Liver (tissue), 9 donors: ENCODE data around the gene COL26A1. TPM values are rescaled to one million over a fixed set of nuclear protein-coding genes. Genes with fewer than 3 reads are reported as not detected.

Experiments used
- DNase-seq: peaks from one replicate; pipeline ENCODE4 v3.0.0-alpha.2; 2017; ENCODE audit warnings: low spot score
- H3K27ac ChIP-seq, 2 donors: one replicate each; pipeline ENCODE4 v1.7.0; 2013; ENCODE audit warnings: inconsistent platforms in 2 of 2, low read length in 2 of 2, control low read depth in 1 of 2, low read depth in 1 of 2, mild to moderate bottlenecking in 1 of 2
- H3K27me3 ChIP-seq, 4 donors: one replicate each; pipeline versions ENCODE4 v1.6.1 to v1.7.0; 2013; ENCODE audit warnings: low read length in 3 of 4, inconsistent platforms in 1 of 4, mild to moderate bottlenecking in 1 of 4, moderate library complexity in 1 of 4; ENCODE audit not compliant: control insufficient read depth in 4 of 4, insufficient read depth in 4 of 4
- H3K36me3 ChIP-seq, 4 donors: one replicate each; pipeline versions ENCODE4 v1.6.1 to v1.7.0; 2013; ENCODE audit warnings: low read length in 3 of 4, mild to moderate bottlenecking in 3 of 4, low read depth in 1 of 4, moderate library complexity in 1 of 4; ENCODE audit not compliant: control insufficient read depth in 4 of 4, insufficient read depth in 3 of 4
- H3K4me1 ChIP-seq, 4 donors: one replicate each; pipeline versions ENCODE4 v1.6.1 to v1.7.0; 2013; ENCODE audit warnings: low read length in 3 of 4, mild to moderate bottlenecking in 3 of 4, moderate library complexity in 1 of 4; ENCODE audit not compliant: control insufficient read depth in 4 of 4, insufficient read depth in 4 of 4
- H3K4me3 ChIP-seq, 3 donors: one replicate each; pipeline versions ENCODE4 v1.6.1 to v1.7.0; 2013; ENCODE audit warnings: low read length in 3 of 3, control low read depth in 1 of 3, low read depth in 1 of 3, mild to moderate bottlenecking in 1 of 3
- H3K9ac ChIP-seq, 2 donors: one replicate each; pipeline ENCODE4 v1.7.0; 2013; ENCODE audit warnings: low read length in 2 of 2, mild to moderate bottlenecking in 2 of 2, moderate library complexity in 2 of 2, control low read depth in 1 of 2, low read depth in 1 of 2
- H3K9me3 ChIP-seq, 4 donors: one replicate each; pipeline versions ENCODE4 v1.6.1 to v1.7.0; 2013; ENCODE audit warnings: low read length in 3 of 4; ENCODE audit not compliant: control insufficient read depth in 4 of 4
- ATF3 ChIP-seq: IDR thresholded peaks from 2 replicates; pipeline ENCODE4 v1.6.1; 2016; ENCODE audit warnings: antibody characterized with exemption
- CTCF ChIP-seq: fragments of 150-350 bp; IDR thresholded peaks from 2 replicates; pipeline ENCODE4 v1.5.1; 2017; ENCODE audit warnings: improper control_type of control experiment, low read depth, low read length; ENCODE audit not compliant: missing input control
- EGR1 ChIP-seq, 2 donors: IDR thresholded peaks; 2 replicates each; pipeline ENCODE4 v1.6.1; 2016 to 2018; ENCODE audit warnings: antibody characterized with exemption in 2 of 2, low read depth in 2 of 2
- FOXA1 ChIP-seq: IDR thresholded peaks from 2 replicates; pipeline ENCODE4 v1.6.1; 2016; ENCODE audit warnings: antibody characterized with exemption
- GABPA ChIP-seq, 2 donors: IDR thresholded peaks in 1 of 2; conservative IDR thresholded peaks in 1 of 2; 2 replicates each; pipeline ENCODE4 v1.6.1; 2016; ENCODE audit warnings: antibody characterized with exemption in 2 of 2, mild to moderate bottlenecking in 1 of 2, moderate library complexity in 1 of 2
- HNF4A ChIP-seq, 2 donors: conservative IDR thresholded peaks; 2 replicates each; pipeline ENCODE4 v1.6.1; 2016; ENCODE audit warnings: antibody characterized with exemption in 2 of 2, mild to moderate bottlenecking in 2 of 2
- HNF4G ChIP-seq: IDR thresholded peaks from 2 replicates; pipeline ENCODE4 v1.6.1; 2016; ENCODE audit warnings: antibody characterized with exemption
- JUND ChIP-seq, 2 donors: IDR thresholded peaks; 2 replicates each; pipeline ENCODE4 v1.6.1; 2016; ENCODE audit warnings: antibody characterized with exemption in 2 of 2
- NR2F2 ChIP-seq: IDR thresholded peaks from 2 replicates; pipeline ENCODE4 v1.6.1; 2016; ENCODE audit warnings: antibody characterized with exemption
- RAD21 ChIP-seq, 2 donors: IDR thresholded peaks; 2 replicates each; pipeline ENCODE4 v1.6.1; 2016; ENCODE audit warnings: antibody characterized with exemption in 2 of 2, mild to moderate bottlenecking in 2 of 2
- RXRA ChIP-seq, 2 donors: IDR thresholded peaks; 2 replicates each; pipeline ENCODE4 v1.6.1; 2017 to 2018; ENCODE audit warnings: antibody characterized with exemption in 2 of 2, mild to moderate bottlenecking in 1 of 2
- SP1 ChIP-seq: IDR thresholded peaks from 2 replicates; pipeline ENCODE4 v1.6.1; 2018; ENCODE audit warnings: antibody characterized with exemption, mild to moderate bottlenecking
- TAF1 ChIP-seq: conservative IDR thresholded peaks from 2 replicates; pipeline ENCODE4 v1.6.1; 2016; ENCODE audit warnings: antibody characterized with exemption, mild to moderate bottlenecking
- YY1 ChIP-seq: IDR thresholded peaks from 2 replicates; pipeline ENCODE4 v1.6.1; 2016; ENCODE audit warnings: antibody characterized with exemption, mild to moderate bottlenecking
- WGBS: extraction: QIAGEN DNeasy Blood & Tissue Kit; methylation state at CpG from one replicate; pipeline ENCODE4 v1.1.7; 2013; 5-methylcytosine and 5-hydroxymethylcytosine counted together
- polyA plus RNA-seq, 2 donors: library from polyadenylated mRNA; stranded (reverse) in 1 of 2; unstranded in 1 of 2; fragments of 200-250 nt in 1 of 2; fragments of >200 nt in 1 of 2; fragmentation: Nextera tagmentation in 1 of 2; extraction: Ambion mirVana in 1 of 2; gene quantifications; one replicate each; pipeline versions ENCODE4 v1.2.1 to v1.2.3, GENCODE V29; 2013 to 2015
- total RNA-seq, 2 donors: library from RNA; depleted of rRNA; stranded (reverse); fragments of >200 nt; gene quantifications; one replicate each; pipeline ENCODE4 v1.2.3, GENCODE V29; 2014
- TF ChIP-seq, protein P1 (sequence below): IDR thresholded peaks from 2 replicates; pipeline ENCODE4 v1.6.1; 2016; ENCODE audit warnings: antibody characterized with exemption, mild to moderate bottlenecking
- TF ChIP-seq, protein P2 (sequence below): IDR thresholded peaks from 2 replicates; pipeline ENCODE4 v1.6.1; 2016; ENCODE audit warnings: antibody characterized with exemption
- donor health status: healthy.
- donor health status: healthy.
- donor health status: healthy.
- donor health status: healthy.
- donor health status: healthy.

The COL26A1 gene
- total and polyA plus RNA-seq, 4 donors, result 0.76 to 1.8 (median 0.96) TPM

DNA sequence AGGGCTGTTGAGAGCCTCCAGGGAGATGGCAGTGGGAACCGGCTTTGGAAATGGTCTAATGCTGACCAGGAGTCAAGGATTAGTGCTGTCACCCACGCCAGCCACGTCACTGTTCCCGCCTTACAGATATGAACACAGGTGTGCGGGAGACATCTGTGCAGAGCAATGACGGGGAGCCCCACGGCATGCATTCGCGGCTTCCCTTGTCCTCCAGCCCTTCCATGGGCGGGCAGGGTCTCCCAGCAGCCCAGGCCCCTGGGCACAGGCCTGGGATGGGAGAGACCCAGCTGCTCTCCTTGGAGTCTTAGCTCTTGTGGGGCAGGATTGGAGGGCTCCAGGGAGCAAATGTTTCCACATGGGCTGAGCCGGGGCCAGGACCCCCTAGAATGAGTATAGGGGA, 172.2 kb downstream of the COL26A1 start (continued):
- TF ChIP-seq EGR1 (IDR thresholded peaks at IDR 0.05; ENCODE audit: low read depth in 2 of 2) (no peak), GABPA (IDR thresholded peaks at IDR 0.05 in 1 of 2, conservative IDR thresholded peaks at IDR 0.05 in 1 of 2) (no peak)

GRCh38 chr7:101535351-101535751, 172.7 kb downstream of the COL26A1 start:
- DNase-seq, result no peak
- peaks cover 17 to 41% (median 31%) of the 10 kb centered on the region in 4 donors for H3K4me1 ChIP-seq
- H3K9me3 ChIP-seq, result no peaks in the 10 kb centered on the region
- no peak overlapping the region for H3K9ac ChIP-seq
- H3K36me3 ChIP-seq, result no peaks in the 10 kb centered on the region
- peak; percentile 47 for TF ChIP-seq YY1
- no peak for TF ChIP-seq RAD21 (IDR thresholded peaks at IDR 0.05)
- no peak for TF ChIP-seq CTCF
- no peak for TF ChIP-seq ATF3
- no peak for TF ChIP-seq HNF4G
- peak; percentile 68 to 74 for TF ChIP-seq RXRA (IDR thresholded peaks at IDR 0.05)
- TF ChIP-seq FOXA1, result no peak
- TF ChIP-seq, protein P1, sequence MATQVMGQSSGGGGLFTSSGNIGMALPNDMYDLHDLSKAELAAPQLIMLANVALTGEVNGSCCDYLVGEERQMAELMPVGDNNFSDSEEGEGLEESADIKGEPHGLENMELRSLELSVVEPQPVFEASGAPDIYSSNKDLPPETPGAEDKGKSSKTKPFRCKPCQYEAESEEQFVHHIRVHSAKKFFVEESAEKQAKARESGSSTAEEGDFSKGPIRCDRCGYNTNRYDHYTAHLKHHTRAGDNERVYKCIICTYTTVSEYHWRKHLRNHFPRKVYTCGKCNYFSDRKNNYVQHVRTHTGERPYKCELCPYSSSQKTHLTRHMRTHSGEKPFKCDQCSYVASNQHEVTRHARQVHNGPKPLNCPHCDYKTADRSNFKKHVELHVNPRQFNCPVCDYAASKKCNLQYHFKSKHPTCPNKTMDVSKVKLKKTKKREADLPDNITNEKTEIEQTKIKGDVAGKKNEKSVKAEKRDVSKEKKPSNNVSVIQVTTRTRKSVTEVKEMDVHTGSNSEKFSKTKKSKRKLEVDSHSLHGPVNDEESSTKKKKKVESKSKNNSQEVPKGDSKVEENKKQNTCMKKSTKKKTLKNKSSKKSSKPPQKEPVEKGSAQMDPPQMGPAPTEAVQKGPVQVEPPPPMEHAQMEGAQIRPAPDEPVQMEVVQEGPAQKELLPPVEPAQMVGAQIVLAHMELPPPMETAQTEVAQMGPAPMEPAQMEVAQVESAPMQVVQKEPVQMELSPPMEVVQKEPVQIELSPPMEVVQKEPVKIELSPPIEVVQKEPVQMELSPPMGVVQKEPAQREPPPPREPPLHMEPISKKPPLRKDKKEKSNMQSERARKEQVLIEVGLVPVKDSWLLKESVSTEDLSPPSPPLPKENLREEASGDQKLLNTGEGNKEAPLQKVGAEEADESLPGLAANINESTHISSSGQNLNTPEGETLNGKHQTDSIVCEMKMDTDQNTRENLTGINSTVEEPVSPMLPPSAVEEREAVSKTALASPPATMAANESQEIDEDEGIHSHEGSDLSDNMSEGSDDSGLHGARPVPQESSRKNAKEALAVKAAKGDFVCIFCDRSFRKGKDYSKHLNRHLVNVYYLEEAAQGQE, result peak; percentile 25
- TF ChIP-seq SP1, result peak; percentile 16
- TF ChIP-seq TAF1, result no peak
- peak; percentile 82 to 89 for TF ChIP-seq HNF4A (conservative IDR thresholded peaks at IDR 0.05)
- TF ChIP-seq GABPA (IDR thresholded peaks at IDR 0.05 in 1 of 2, conservative IDR thresholded peaks at IDR 0.05 in 1 of 2), result no peak
- peak; percentile 43 to 73 for TF ChIP-seq EGR1 (IDR thresholded peaks at IDR 0.05; ENCODE audit: low read depth in 2 of 2)
- TF ChIP-seq NR2F2, result no peak
- TF ChIP-seq JUND (IDR thresholded peaks at IDR 0.05), result no peak
- H3K27ac ChIP-seq, result peak overlapping the region; percentile 81 to 89
- no peak overlapping the region for H3K4me3 ChIP-seq
- 26% methylated on average over 7 of the region's 7 CpGs for WGBS
- no peaks in the 10 kb centered on the region for H3K27me3 ChIP-seq

DNA sequence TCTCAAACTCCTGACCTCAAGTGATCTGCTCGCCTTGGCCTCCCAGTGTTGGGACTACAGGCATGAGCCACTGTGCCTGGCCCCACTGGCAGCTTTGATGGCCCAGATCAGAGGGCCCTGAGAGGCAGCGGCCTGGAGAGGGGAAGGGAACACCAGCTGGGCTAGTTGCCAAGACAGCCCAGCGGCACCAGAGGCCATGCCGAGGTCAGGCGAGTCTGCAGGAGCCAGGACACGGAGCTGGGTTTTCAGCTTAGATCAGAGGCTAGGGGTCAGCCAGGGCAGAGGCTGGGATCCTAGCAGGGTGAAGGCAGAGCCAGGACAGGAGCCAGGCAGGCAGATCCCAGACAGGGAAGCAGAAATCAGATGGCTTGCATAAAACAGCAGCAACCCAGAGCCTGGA, 173.6 kb downstream of the COL26A1 start:
- Histone ChIP-seq H3K27me3 (no peaks in the 10 kb centered on the region), H3K36me3 (no peaks in the 10 kb centered on the region), H3K4me3 (no peak overlapping the region), H3K4me1 (peaks cover 17 to 41% (median 29%) of the 10 kb centered on the region in 4 donors), H3K9ac (no peak overlapping the region), H3K9me3 (no peaks in the 10 kb centered on the region), H3K27ac (peak overlapping the region; percentile 81 to 89)
- 25% methylated on average over 6 of the region's 6 CpGs for WGBS
- DNase-seq, result peak; percentile 60
- TF ChIP-seq RXRA (IDR thresholded peaks at IDR 0.05), result peak; percentile 98 to 99
- TF ChIP-seq SP1, result peak; percentile 93
- no peak for TF ChIP-seq ATF3
- TF ChIP-seq TAF1, result no peak
- TF ChIP-seq, protein P1, result peak; percentile 50
- peak; percentile 49 to 72 for TF ChIP-seq JUND (IDR thresholded peaks at IDR 0.05)
- peak in 1 of 2 donors; percentile 22 for TF ChIP-seq EGR1 (IDR thresholded peaks at IDR 0.05; ENCODE audit: low read depth in 2 of 2)
- TF ChIP-seq NR2F2, result peak; percentile 96
- TF ChIP-seq, protein P2, sequence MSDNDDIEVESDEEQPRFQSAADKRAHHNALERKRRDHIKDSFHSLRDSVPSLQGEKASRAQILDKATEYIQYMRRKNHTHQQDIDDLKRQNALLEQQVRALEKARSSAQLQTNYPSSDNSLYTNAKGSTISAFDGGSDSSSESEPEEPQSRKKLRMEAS, result peak; percentile 68
- TF ChIP-seq CTCF, result no peak
- TF ChIP-seq HNF4A (conservative IDR thresholded peaks at IDR 0.05), result peak; percentile 88 to 92
- no peak for TF ChIP-seq FOXA1
